ENCODE results near the gene MOSMO.

MOSMO gene

DNA sequence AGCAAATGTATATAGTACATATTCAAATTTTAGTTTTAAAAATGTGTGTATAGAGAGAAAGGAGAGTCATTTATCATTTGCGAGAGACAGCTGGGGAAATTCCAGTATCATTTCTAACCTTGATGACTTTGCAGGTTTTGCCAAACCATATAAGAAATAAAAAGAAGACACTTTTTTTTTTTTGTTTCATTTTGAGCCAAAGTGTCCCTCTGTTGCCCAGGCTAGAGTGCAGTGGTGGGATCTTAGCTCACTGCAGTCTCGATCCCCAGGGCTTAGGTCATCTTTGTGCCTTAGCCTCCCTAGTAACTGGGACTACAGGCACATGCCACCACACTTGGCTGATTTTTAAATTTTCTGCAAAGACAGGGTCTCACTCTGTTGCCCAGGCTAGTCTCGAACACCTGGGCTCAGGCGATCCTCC, 46.0 kb downstream of the MOSMO start:
- no peak for DNase-seq

DNA sequence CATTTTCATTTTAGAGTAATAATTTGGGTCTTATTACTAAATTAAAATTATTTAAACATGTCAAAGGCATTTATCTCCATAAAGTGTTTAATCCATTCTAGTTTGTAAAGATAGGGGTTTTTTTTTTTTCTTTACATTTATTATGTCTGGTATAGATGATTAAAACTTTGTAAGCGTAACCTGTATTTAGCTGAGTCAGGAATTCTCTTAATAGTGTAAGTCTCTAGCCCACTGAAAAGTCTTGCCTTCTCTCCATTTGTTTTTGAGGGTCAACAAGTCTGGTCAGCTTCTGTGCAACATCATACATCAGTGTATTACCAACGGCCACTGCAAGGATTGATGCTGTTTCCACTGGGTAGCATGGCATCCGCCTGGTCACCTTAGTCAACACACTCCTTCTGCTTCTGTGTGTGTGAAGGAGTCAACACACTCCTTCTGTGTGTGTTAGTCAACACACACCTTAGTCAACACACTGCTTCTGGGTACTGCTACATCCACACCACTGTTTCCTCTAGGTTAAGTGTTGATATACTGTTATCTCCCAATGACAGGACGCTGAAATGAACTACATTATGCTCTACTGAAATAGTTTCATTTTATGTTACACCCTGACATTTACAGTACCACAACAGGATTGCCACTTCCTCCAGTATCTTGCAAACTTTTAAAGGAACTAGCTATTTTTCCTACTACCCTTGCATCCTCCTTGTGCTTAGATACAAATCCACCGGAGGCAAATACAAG, 47.1 kb downstream of the MOSMO start:
- DNase-seq, result no peak

- no peak for DNase-seq
These were observed 48.0 kb downstream of the MOSMO start for GRCh38 chr16:22055881-22056280.

- no peak for DNase-seq
These were observed 56.1 kb downstream of the MOSMO start for GRCh38 chr16:22063888-22064467.

DNA sequence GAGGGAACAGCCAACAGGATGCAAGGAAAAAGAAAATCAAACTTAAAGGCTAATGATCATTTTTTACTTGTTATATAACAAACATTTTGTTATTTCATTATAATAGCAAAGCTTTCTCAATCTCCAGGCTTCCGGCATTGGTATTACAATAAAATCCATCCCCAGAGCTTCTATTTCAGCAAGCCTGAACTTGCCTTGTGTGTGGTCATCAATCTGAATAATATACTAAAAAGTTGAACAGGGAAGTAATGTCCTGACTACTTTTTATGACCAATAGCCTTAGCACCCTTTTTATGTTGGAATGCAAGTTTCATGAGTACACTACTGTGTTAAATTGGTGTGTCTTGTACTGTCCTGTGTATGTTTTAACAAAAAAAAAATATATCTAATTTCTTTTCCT, 57.3 kb downstream of the MOSMO start:
- DNase-seq, result no peak

DNA sequence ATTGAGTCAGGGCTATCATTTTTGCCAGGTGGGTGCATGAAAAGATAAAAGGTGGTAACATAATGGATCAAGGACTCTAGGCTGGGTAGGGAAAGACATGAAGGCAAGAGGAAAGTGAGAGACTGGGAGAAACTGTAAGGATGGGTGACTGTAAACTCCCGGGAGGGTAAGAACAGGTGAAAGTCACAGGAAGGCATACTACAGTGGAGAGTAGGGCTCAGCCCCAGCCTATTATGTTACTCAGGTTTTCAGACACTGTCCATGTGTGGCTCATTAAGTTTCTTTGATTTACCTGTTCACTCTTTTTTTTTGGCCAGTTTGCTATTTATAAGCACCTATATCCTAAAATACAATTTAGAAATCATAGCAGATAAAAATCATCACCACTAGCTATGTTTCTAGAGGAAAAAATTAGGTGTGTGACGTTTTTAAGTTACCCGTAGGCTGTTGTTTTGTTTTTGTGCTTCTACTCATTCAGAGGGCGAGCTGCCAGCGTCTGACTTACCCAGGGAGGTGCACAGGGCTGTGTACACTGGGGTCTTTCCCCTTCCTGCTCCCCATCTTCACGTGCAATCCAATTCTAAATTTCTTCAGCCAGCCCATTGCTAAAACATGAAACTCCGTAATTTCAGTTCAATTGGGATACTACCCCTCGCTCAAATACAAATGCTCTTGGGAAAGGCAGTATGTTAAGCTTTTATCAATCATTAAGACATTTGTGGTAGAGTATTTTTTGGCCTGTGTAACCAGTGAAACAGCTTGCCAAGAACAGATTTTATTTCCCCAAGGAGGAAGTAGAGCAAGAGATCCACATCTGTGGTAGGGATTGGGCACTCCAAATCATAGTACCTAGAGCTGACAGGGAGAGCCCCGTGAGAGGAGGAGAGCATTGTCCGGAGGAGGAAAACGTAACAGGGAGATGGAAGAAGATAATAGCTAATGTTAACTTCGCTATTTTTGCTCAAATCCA, 62.7 kb downstream of the MOSMO start:
- DNase-seq, result no peak

GRCh38 chr16:22071331-22071910, 63.5 kb downstream of the MOSMO start:
- no peak for DNase-seq

DNA sequence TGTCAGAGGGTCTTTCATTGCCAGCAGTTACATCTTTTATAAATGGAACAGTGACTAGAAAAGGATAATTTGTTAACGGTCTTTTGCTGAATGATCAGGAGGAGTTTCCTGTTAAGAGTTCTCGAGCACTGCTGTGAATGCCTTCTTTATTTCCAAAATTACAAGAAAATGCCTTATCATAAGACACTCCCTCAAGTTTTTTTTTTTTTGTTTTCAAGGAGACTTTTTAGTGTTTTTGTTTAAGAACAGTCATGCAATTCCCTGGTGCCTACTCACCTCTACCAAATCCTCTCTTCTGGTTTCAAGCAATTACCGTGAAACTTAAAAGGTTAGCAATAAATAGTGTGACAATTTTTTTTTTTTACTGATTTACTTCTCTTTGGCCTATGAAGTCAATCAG, 65.4 kb downstream of the MOSMO start:
- no peak for DNase-seq

- DNase-seq, result no peak
These were observed 67.3 kb downstream of the MOSMO start for GRCh38 chr16:22075043-22075757.

DNA sequence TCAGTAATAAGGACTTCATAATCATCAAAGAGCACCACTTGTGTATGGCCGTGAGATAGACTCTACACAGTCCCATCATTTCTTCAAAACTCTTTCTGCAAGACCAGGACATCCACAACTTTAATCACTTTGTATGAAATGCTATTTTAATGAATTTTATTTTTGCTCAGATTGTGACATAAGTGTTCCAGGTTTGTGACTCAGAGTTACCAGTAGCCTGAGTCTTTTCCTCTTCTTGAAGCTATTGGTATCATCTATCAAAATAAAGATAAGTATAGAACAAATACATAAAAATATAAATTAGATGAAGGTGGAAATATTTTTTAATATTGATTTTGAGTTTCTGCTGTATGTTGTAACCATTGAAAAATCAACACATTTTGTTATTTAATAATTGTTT, 67.9 kb downstream of the MOSMO start:
- DNase-seq, result no peak

GRCh38 chr16:22077700-22078313, 69.9 kb downstream of the MOSMO start:
- no peak for DNase-seq

GRCh38 chr16:22078656-22079055, 70.7 kb downstream of the MOSMO start:
- DNase-seq, result no peak

- no peak for DNase-seq
These were observed 73.1 kb downstream of the MOSMO start for GRCh38 chr16:22081050-22081449.

- no peak for DNase-seq
These were observed 78.5 kb downstream of the MOSMO start for GRCh38 chr16:22086440-22086839.

DNA sequence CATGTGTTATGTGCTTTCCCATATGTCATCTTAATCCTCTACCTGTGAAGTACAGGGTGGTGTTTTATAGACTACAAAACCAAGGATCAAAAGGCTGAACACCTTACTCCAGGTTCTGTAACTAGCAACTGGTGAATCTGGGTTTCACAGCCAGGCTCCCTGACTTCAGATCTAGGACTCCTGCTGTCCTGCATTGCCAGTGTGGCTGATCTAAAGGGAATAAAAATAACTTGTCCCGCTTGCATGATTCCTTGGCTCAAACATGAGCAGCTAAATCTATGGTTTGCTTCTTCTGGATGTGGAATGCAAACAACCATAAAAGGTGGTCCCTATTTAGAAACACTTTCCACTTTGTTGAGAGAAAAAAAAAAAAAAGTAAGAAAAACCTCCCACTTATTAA, 80.7 kb downstream of the MOSMO start:
- DNase-seq, result no peak

DNA sequence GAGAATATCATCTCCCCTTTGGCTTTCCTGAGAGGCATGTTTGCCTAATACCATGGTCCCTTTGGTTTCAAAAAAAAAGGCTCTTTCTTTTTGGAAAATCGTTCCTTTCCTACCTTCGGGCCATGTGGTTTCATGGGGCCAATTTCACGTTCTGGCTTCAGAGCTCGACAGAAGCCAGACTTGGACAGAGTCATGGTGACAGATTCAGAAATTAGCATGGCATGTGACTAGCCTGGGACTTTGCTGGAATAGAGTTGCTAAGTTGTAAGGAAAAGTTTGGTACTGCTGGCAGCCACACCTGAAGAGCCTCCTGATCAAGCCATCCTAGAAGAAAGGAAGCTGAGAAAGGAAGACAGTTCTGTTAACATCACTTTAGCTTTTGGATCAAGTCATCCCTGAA, 82.0 kb downstream of the MOSMO start:
- no peak for DNase-seq

- DNase-seq, result no peak
These were observed 83.8 kb downstream of the MOSMO start for GRCh38 chr16:22091721-22092120.

GRCh38 chr16:22092143-22092933, 84.4 kb downstream of the MOSMO start, which contains the start of gene VWA3A:
TSS of gene VWA3A (plus strand) at chr16:22092541. CDS start at chr16:22092638, 97 bp downstream.
- DNase-seq, result no peak

GRCh38 chr16:22093331-22093730, 85.4 kb downstream of the MOSMO start:
- DNase-seq, result no peak

DNA sequence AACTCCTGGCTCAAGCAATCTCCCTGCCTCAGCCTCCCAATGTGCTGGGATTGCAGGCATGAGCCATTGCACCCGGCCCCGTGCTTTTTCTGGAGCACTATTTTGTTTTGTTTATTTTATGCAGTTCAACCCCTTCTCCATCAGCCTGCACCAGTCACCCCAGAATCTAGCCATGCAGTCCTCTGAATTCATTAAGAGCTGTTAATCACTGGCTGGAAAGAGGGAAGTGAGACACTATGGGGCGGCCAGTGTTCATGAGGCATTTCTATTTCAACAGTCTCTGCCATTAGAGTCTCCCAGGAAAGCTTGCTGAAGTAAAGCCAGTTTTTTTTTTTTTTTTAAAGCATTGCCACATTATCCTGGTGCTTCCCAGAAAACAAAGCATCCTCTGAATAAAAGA, 86.1 kb downstream of the MOSMO start:
- no peak for DNase-seq
